Transverse colon (tissue), 4 donors: ENCODE results near the gene ALKBH5.

Source experiments
- POLR2A ChIP-seq: fragments of 450-650 bp; IDR thresholded peaks from one replicate; pipeline ENCODE4 v1.6.1; 2016; ENCODE audit warnings: antibody characterized with exemption, mild to moderate bottlenecking, moderate library complexity
- POLR2AphosphoS5 ChIP-seq, 3 donors: sonication (generic); formaldehyde crosslinking; IDR thresholded peaks; one replicate each; pipeline ENCODE4 v1.6.1; 2016; ENCODE audit warnings: antibody characterized with exemption in 3 of 3
- TF ChIP-seq, protein P1 (sequence below), 5 experiments: fragments of 200-600 bp in 3 of 5; fragments of 450-650 bp in 2 of 5; sonication (generic) in 3 of 5; IDR thresholded peaks; 1 replicate in 2 of 5; 2 replicates in 3 of 5; pipeline ENCODE4 v1.5.1; 2016 to 2017; ENCODE audit warnings: antibody characterized with exemption in 5 of 5, inconsistent platforms in 3 of 5, mild to moderate bottlenecking in 2 of 5, moderate library complexity in 1 of 5

DNA sequence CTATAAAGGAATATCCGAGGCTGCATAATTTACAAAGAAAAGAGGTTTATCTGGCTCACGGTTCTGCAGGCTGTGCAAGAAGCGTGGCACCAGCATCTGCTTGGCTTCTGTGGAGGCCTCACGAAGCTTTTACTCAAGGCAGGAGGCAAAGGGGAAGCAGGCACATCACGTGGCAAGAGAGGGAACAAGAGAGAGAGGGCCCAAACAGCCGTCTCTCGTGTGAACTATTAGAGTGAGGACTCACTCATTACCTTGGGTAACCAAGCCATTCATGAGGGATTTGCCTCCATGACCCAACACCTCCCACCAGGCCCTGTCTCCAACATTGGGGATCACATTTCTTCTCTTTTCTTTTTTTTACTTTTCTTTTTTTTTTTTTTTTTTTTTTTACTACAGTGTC, 7.5 kb upstream of the ALKBH5 start:
- TF ChIP-seq POLR2A = no peak
- TF ChIP-seq, protein P1, sequence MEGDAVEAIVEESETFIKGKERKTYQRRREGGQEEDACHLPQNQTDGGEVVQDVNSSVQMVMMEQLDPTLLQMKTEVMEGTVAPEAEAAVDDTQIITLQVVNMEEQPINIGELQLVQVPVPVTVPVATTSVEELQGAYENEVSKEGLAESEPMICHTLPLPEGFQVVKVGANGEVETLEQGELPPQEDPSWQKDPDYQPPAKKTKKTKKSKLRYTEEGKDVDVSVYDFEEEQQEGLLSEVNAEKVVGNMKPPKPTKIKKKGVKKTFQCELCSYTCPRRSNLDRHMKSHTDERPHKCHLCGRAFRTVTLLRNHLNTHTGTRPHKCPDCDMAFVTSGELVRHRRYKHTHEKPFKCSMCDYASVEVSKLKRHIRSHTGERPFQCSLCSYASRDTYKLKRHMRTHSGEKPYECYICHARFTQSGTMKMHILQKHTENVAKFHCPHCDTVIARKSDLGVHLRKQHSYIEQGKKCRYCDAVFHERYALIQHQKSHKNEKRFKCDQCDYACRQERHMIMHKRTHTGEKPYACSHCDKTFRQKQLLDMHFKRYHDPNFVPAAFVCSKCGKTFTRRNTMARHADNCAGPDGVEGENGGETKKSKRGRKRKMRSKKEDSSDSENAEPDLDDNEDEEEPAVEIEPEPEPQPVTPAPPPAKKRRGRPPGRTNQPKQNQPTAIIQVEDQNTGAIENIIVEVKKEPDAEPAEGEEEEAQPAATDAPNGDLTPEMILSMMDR (IDR thresholded peaks at IDR 0.05) = no peak
- no peak for TF ChIP-seq POLR2AphosphoS5 (IDR thresholded peaks at IDR 0.05)
